OCI-LY7 (cell line): ENCODE measurements around the gene ASB15. TPM values are rescaled to one million over a fixed set of nuclear protein-coding genes. Genes with fewer than 3 reads are reported as not detected.

Experiments used
- BruUV-seq: library from RNA; stranded (reverse); fragments of 400-500 nt; replicated peaks from 2 replicates; lab custom pipeline; 2021; lab: Mats Ljungman, UMichigan
- CTCF ChIA-PET: fragments of 300-600 bp; sonication (Branson Sonifier 250); formaldehyde crosslinking; loops from one replicate; lab custom pipeline; 2022; ENCODE audit warnings: antibody characterized with exemption; ENCODE audit not compliant: unreplicated experiment; lab: Charles Lee
- POLR2A ChIA-PET: fragments of 300-600 bp; sonication (Branson Sonifier 250); formaldehyde crosslinking; loops from one replicate; lab custom pipeline; 2022; ENCODE audit warnings: antibody characterized with exemption; lab: Charles Lee
- DNase-seq: peaks from one replicate; pipeline ENCODE4 v3.0.0-alpha.2; 2015; ENCODE audit warnings: low spot score
- H2AFZ ChIP-seq: fragments of 200-600 bp; sonication (generic), shearing (Covaris generic); 2 replicates; pipeline ENCODE4 v1.6.1; 2014; ENCODE audit warnings: mild to moderate bottlenecking, antibody characterized with exemption, low read length, moderate library complexity
- H3K27ac ChIP-seq: fragments of 200-600 bp; sonication (generic); 2 replicates; pipeline ENCODE4 v1.5.1; 2014; ENCODE audit warnings: mixed run types, low read depth, mild to moderate bottlenecking, moderate library complexity, low read length, inconsistent platforms; ENCODE audit not compliant: poor library complexity, severe bottlenecking
- H3K36me3 ChIP-seq: fragments of 200-600 bp; sonication (generic); 2 replicates; pipeline ENCODE4 v1.6.1; 2014; ENCODE audit warnings: mild to moderate bottlenecking, antibody characterized with exemption, low read length, moderate library complexity, mixed read lengths; ENCODE audit not compliant: insufficient read depth
- H3K4me1 ChIP-seq: fragments of 200-600 bp; sonication (generic); 2 replicates; pipeline ENCODE4 v1.5.1; 2014; ENCODE audit warnings: mild to moderate bottlenecking, low read length; ENCODE audit not compliant: insufficient read depth, poor library complexity, severe bottlenecking
- H3K4me2 ChIP-seq: fragments of 200-600 bp; sonication (generic); 2 replicates; pipeline ENCODE4 v1.6.1; 2014; ENCODE audit warnings: mild to moderate bottlenecking, low read length
- H3K4me3 ChIP-seq: fragments of 200-600 bp; sonication (generic); 2 replicates; pipeline ENCODE4 v1.5.1; 2014; ENCODE audit warnings: mild to moderate bottlenecking, low read depth, low read length; ENCODE audit not compliant: poor library complexity, severe bottlenecking
- H3K79me2 ChIP-seq: fragments of 200-600 bp; sonication (generic); 2 replicates; pipeline ENCODE4 v1.6.1; 2016; ENCODE audit warnings: low read depth, mild to moderate bottlenecking, low read length, moderate library complexity, mixed read lengths; ENCODE audit not compliant: insufficient read depth
- H3K9me2 ChIP-seq: fragments of 200-600 bp; sonication (generic); 2 replicates; pipeline ENCODE4 v1.6.1; 2016; ENCODE audit warnings: mild to moderate bottlenecking, low read length, mixed read lengths; ENCODE audit not compliant: insufficient read depth
- H3K9me3 ChIP-seq: fragments of 200-600 bp; sonication (generic); 2 replicates; pipeline ENCODE4 v1.6.1; 2014; ENCODE audit warnings: mild to moderate bottlenecking, mixed run types, low read length, mixed read lengths
- H4K20me1 ChIP-seq: fragments of 200-600 bp; sonication (generic); 2 replicates; pipeline ENCODE4 v1.6.1; 2014; ENCODE audit warnings: mild to moderate bottlenecking, antibody characterized with exemption, low read length, moderate library complexity, mixed read lengths; ENCODE audit not compliant: insufficient read depth
- EZH2phosphoT487 ChIP-seq: fragments of 200-600 bp; sonication (generic); IDR thresholded peaks from 2 replicates; pipeline ENCODE4 v1.6.1; 2018; ENCODE audit warnings: low read depth, borderline replicate concordance, mild to moderate bottlenecking, mixed run types, antibody characterized with exemption, low read length, moderate library complexity, mixed read lengths
- intact Hi-C: fragments of 100-400 bp; cut with micrococcal nuclease; formaldehyde crosslinking; loops from one replicate; pipeline ENCODE4 v1.10.0; 2022; ENCODE audit not compliant: unreplicated experiment
- total RNA-seq, 2 experiments: library from RNA; depleted of rRNA in 1 of 2; stranded (reverse); fragments of >200 nt in 1 of 2; shearing (Covaris generic) in 1 of 2; gene quantifications; 2 replicates each; pipeline ENCODE4 v1.2.3, GENCODE V29; 2014 to 2022
- TF ChIP-seq, protein P1 (sequence below): fragments of 200-600 bp; sonication (generic); conservative IDR thresholded peaks from 2 replicates; pipeline ENCODE4 v1.5.1; 2014; ENCODE audit warnings: mild to moderate bottlenecking, antibody characterized with exemption, low read length, moderate library complexity, mixed read lengths

ASB15 gene
- total RNA-seq, 2 experiments from 2014 or later, result not detected

DNA sequence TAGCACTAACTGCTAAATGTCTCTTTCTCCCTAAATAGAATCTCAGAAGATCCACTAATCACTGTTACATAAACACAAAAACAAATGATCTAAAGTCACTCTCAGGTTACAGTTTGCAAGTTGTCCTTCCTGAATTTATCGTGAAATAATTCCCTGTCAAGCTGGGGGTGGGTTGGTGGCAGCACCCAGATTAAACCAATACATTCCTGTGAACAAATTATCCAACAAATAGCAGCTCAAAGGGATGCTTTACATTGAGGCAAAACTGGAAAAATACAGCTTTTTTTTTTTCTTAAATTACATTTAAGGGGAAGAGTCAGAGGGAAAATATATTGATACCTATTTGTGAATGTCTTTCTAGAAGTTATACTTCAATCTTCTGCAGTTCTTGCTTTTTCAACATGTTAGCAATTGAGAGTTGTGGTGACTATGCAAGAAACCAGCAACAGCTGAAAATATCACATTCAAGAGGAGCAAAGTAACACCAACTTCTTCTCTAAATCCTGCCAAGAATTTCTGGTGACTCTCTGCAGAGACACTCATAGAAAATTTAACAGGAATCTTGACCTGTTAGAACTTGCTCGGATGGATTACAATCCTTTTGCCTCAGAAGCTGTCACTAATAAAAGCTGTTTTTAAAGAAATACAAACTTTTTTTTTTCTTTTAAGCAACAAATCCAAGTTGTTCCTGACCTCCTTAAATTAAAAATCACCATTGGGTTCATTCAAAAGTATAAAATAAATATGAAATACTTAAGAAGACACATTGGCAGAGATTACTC is 73.0 kb downstream of the ASB15 start:
- no TSS peak for BruUV-seq
- no peak overlapping the region for H2AFZ ChIP-seq
- H3K79me2 ChIP-seq, result no peaks in the 10 kb centered on the region
- ChIA-PET CTCF (no interaction called here), POLR2A (interaction anchor here (1.2 kb wide), 1 partner anchor 16 kb away, joined by 4 read pairs; no protein-coding TSS in a partner anchor)
- intact Hi-C loops, result no loop called here
- no peak overlapping the region for H3K27ac ChIP-seq
- no peaks in the 10 kb centered on the region for H3K9me3 ChIP-seq
- DNase-seq, result no peak
- H3K4me1 ChIP-seq, result no peaks in the 10 kb centered on the region
- H3K4me2 ChIP-seq, result no peak overlapping the region
- TF ChIP-seq, protein P1, sequence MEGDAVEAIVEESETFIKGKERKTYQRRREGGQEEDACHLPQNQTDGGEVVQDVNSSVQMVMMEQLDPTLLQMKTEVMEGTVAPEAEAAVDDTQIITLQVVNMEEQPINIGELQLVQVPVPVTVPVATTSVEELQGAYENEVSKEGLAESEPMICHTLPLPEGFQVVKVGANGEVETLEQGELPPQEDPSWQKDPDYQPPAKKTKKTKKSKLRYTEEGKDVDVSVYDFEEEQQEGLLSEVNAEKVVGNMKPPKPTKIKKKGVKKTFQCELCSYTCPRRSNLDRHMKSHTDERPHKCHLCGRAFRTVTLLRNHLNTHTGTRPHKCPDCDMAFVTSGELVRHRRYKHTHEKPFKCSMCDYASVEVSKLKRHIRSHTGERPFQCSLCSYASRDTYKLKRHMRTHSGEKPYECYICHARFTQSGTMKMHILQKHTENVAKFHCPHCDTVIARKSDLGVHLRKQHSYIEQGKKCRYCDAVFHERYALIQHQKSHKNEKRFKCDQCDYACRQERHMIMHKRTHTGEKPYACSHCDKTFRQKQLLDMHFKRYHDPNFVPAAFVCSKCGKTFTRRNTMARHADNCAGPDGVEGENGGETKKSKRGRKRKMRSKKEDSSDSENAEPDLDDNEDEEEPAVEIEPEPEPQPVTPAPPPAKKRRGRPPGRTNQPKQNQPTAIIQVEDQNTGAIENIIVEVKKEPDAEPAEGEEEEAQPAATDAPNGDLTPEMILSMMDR, result no peak
- TF ChIP-seq EZH2phosphoT487, result no peak
- no peaks in the 10 kb centered on the region for H4K20me1 ChIP-seq
- no peaks in the 10 kb centered on the region for H3K36me3 ChIP-seq
- no peaks in the 10 kb centered on the region for H3K9me2 ChIP-seq
- H3K4me3 ChIP-seq, result no peak overlapping the region

GRCh38 chr7:123675181-123675473 is 73.5 kb downstream of the ASB15 start:
- TF ChIP-seq EZH2phosphoT487, result no peak
- TF ChIP-seq, protein P1, result no peak
- intact Hi-C loops, result no loop called here
- H3K4me1 ChIP-seq, result no peaks in the 10 kb centered on the region
- no peaks in the 10 kb centered on the region for H3K9me3 ChIP-seq
- no peaks in the 10 kb centered on the region for H3K9me2 ChIP-seq
- H4K20me1 ChIP-seq, result no peaks in the 10 kb centered on the region
- H2AFZ ChIP-seq, result no peak overlapping the region
- no peak overlapping the region for H3K4me3 ChIP-seq
- DNase-seq, result no peak
- no peak overlapping the region for H3K4me2 ChIP-seq
- H3K36me3 ChIP-seq, result no peaks in the 10 kb centered on the region
- BruUV-seq, result no TSS peak
- H3K79me2 ChIP-seq, result no peaks in the 10 kb centered on the region
- no peak overlapping the region for H3K27ac ChIP-seq
- ChIA-PET POLR2A (interaction anchor here (1.2 kb wide), 1 partner anchor 15 kb away, joined by 4 read pairs; no protein-coding TSS in a partner anchor), CTCF (no interaction called here)

DNA sequence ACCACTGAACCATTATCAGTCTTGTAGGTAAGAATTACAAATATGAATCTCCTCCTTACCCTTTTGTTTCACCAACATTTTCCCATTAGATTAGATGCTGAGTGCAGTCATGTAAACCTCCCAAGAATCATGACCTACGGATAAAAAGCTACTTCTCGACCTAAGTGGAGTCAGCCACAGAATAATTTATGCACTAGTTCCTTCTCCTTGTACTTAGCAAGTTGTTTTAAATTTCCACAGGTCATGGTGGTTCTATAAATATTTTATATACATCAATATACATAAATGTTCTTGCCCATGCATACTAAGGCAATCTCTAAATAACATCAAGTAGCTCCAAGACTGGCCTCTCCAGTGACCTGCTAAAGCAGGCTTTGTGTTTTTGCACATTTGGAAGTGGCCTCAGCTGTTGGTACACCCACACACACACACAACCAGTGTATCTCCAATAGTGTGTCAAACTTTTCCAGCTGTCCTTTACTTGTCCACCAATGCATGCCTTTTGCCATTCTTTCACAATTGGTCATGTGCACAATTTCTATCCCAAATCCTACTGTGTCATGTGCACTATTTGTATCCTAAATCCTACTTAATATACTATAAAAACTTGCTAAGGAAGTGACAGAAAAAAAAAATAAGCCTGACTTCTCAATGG is 75.6 kb downstream of the ASB15 start:
- Histone ChIP-seq H3K36me3 (peaks cover 4% of the 10 kb centered on the region; the same call in 1 of the 2 replicates), H4K20me1 (no peaks in the 10 kb centered on the region), H3K4me2 (no peak overlapping the region), H2AFZ (no peak overlapping the region), H3K27ac (no peak overlapping the region), H3K79me2 (no peaks in the 10 kb centered on the region), H3K9me2 (no peaks in the 10 kb centered on the region), H3K4me1 (no peaks in the 10 kb centered on the region), H3K4me3 (no peak overlapping the region), H3K9me3 (no peaks in the 10 kb centered on the region)
- ChIA-PET POLR2A (no interaction called here), CTCF (no interaction called here)
- BruUV-seq, result no TSS peak
- intact Hi-C loops, result no loop called here
- no peak for DNase-seq
- TF ChIP-seq, protein P1, result no peak
- TF ChIP-seq EZH2phosphoT487, result no peak
